BJ (cell line): ENCODE results near the gene CRADD. TPM values are rescaled to one million over a fixed set of nuclear protein-coding genes. Genes with fewer than 3 reads are reported as not detected.
"Not testable (repeated sequence)": the region's sequence is repeated elsewhere in the genome, so short reads cannot be mapped to it uniquely, and the experiment has no call there.

Source experiments
- CTCF ChIA-PET: fragments of 350-600 bp; formaldehyde crosslinking; extraction: SDS; loops from one replicate; lab custom pipeline; 2021; ENCODE audit warnings: antibody characterized with exemption, inconsistent platforms; lab: Yijun Ruan, JAX
- POLR2A ChIA-PET: fragments of 300-600 bp; sonication (Branson Sonifier 250); formaldehyde crosslinking; extraction: SDS; loops from one replicate; lab custom pipeline; 2021; ENCODE audit warnings: antibody characterized with exemption; lab: Charles Lee
- DNase-seq: peaks from one replicate; pipeline ENCODE4 v3.0.0-alpha.2; 2011; ENCODE audit warnings: low read depth
- H3K27me3 ChIP-seq: 2 replicates; pipeline ENCODE4 v1.6.0; 2011; ENCODE audit warnings: low read length; ENCODE audit not compliant: control insufficient read depth, insufficient read depth
- H3K36me3 ChIP-seq: 2 replicates; pipeline ENCODE4 v1.5.1; 2011; ENCODE audit warnings: low read length; ENCODE audit not compliant: control insufficient read depth, insufficient read depth
- H3K4me3 ChIP-seq: 2 replicates; pipeline ENCODE4 v1.5.1; 2011; ENCODE audit warnings: low read depth, mild to moderate bottlenecking, control low read depth, low read length
- CTCF ChIP-seq: IDR thresholded peaks from 2 replicates; pipeline ENCODE4 v1.5.1; 2011; ENCODE audit warnings: low read depth, mild to moderate bottlenecking, control low read depth, inconsistent platforms, low read length, moderate library complexity; ENCODE audit not compliant: insufficient read depth
- polyA plus RNA-seq: library from polyadenylated mRNA; depleted of rRNA; stranded (reverse); fragments of >200 nt; gene quantifications from 2 replicates; pipeline ENCODE4 v1.2.3, GENCODE V29; 2011

Gene CRADD
- polyA plus RNA-seq, 1 experiment = 16.6 TPM

DNA sequence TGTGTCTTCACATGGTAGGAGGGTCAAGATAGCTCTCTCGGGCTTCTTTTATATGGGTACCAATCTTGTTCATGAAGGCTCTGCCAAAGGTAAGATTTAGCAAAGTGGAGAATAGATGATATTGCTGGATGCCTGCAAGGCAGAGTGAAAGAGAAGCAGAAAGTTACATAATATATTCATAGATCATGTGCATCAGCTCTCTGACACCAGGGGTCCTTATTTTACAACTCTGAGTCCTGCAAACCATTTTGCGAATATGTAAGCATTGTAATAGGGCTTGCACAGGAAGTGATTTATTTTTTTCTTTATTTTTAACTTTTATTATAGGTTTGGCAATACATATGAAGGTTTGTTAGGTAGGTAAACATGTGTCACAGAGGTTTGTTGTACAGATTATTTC, 31.8 kb downstream of the CRADD start:
- POLR2A ChIA-PET = no interaction called here

DNA sequence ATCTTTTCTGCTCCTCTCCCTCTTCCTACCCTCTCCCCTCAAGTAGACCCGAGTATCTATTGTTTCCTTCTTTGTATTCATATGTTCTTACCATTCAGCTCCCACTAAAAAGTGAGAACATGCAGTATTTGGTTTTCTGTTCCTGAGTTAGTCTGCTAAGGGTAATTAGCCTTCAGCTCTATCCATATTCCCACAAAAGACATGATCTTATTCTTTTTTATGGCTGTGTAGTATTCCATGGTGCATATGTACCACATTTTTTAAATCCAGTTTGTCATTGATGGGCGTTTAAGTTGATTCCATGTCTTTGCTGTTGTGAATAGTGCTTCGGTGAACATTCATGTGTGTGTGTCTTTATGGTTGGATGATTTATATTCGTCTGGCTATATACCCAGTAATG, 32.2 kb downstream of the CRADD start:
- DNase-seq = no peak
- H3K4me3 ChIP-seq = no peak overlapping the region
- no peaks in the 10 kb centered on the region for H3K27me3 ChIP-seq
- H3K36me3 ChIP-seq = no peaks in the 10 kb centered on the region
- CTCF ChIA-PET = interaction anchor here (1.4 kb wide), 1 partner anchor 26 kb away, joined by 3 read pairs; no protein-coding TSS in a partner anchor
- POLR2A ChIA-PET = no interaction called here
- TF ChIP-seq CTCF = no peak

More for the DNA sequence above, 31.8 kb downstream of the CRADD start:
- no peak for DNase-seq
- H3K4me3 ChIP-seq = no peak overlapping the region
- no peak for TF ChIP-seq CTCF
- CTCF ChIA-PET = no interaction called here
- no peaks in the 10 kb centered on the region for H3K36me3 ChIP-seq
- H3K27me3 ChIP-seq = no peaks in the 10 kb centered on the region

DNA sequence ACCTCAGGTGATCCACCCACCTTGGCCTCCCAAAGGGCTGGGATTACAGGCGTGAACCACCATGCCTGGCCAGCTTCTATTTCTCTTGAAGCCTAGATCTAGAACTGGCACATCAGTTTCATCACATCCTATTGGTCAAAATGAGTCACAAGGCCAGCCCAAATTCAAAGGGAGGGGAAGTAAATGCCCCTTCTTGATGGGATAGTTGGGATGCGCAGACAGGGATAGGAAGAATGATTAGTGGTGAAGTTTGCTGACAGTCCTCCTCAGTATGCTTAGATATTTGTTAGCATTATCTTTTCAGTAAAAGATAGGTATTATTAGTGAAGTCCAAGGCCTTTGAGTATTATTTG, 33.4 kb downstream of the CRADD start:
- Histone ChIP-seq H3K4me3 (no peak overlapping the region), H3K27me3 (no peaks in the 10 kb centered on the region), H3K36me3 (no peaks in the 10 kb centered on the region)
- ChIA-PET CTCF (interaction anchor here (1.4 kb wide), 1 partner anchor 24 kb away, joined by 3 read pairs; no protein-coding TSS in a partner anchor), POLR2A (no interaction called here)
- no peak for TF ChIP-seq CTCF
- DNase-seq = no peak

DNA sequence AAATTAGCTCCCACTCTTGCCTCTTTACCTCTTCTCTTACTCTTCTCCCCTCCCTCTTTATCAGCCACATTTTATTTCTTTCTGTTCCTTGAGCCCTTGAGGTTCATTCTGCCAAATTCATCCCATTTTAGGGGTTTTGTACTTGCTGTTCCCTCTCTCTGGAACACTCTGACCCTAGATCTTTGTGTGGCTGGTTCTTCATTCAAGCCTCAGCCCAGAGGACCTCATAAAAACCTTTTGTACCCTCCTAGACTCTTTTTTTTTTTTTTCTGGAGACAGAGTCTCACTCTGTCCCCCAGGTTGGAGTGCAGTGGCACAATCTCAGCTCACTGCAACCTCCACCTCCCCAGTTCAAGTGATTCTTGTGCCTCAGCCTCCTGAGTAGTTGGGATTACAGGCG, 34.3 kb downstream of the CRADD start:
- H3K27me3 ChIP-seq, POLR2A ChIA-PET, DNase-seq, CTCF ChIA-PET, H3K4me3 ChIP-seq, H3K36me3 ChIP-seq: not testable (repeated sequence)

GRCh38 chr12:93712200-93712599, 35.0 kb downstream of the CRADD start:
- TF ChIP-seq CTCF = no peak
- POLR2A ChIA-PET = no interaction called here
- CTCF ChIA-PET = no interaction called here
- Histone ChIP-seq H3K27me3 (no peaks in the 10 kb centered on the region), H3K4me3 (no peak overlapping the region), H3K36me3 (no peaks in the 10 kb centered on the region)
- no peak for DNase-seq

- ChIA-PET POLR2A (no interaction called here), CTCF (no interaction called here)
- DNase-seq = no peak
- Histone ChIP-seq H3K27me3 (no peaks in the 10 kb centered on the region), H3K4me3 (no peak overlapping the region), H3K36me3 (no peaks in the 10 kb centered on the region)
- TF ChIP-seq CTCF = no peak
These were observed 35.9 kb downstream of the CRADD start for GRCh38 chr12:93713060-93713459.
